Naive thymus-derived CD8-positive, alpha-beta T cell (primary cell): ENCODE results near the gene DMAC2. TPM values are rescaled to one million over a fixed set of nuclear protein-coding genes. Genes with fewer than 3 reads are reported as not detected.
"Not testable (repeated sequence)": the region's sequence is repeated elsewhere in the genome, so short reads cannot be mapped to it uniquely, and the experiment has no call there.

Experiments
- ATAC-seq, 2 donors: fragments of 150-1000 bp; cut with Tn5 transposase in 1 of 2; sonication (Bioruptor Pico), chemical (Tn5 transposase) in 1 of 2; 1 replicate in 1 of 2; 2 replicates in 1 of 2; pipeline ENCODE4 v1.10.0; 2021; ENCODE audit warnings: mild to moderate bottlenecking in 2 of 2, moderate library complexity in 2 of 2
- POLR2A ChIA-PET: fragments of 350-600 bp; sonication (Branson Sonifier 250); formaldehyde crosslinking; loops from one replicate; lab custom pipeline; 2021; ENCODE audit warnings: antibody characterized with exemption; lab: Charles Lee
- DNase-seq, 10 donors: peaks; one replicate each; pipeline versions ENCODE4 v3.0.0 to v3.0.0-alpha.2; 2020 to 2022
- H3K27ac Mint-ChIP-seq, 10 donors: one replicate each; pipeline ENCODE4 v1.8.0; 2020 to 2022; ENCODE audit warnings: mild to moderate bottlenecking in 10 of 10, mixed read lengths in 10 of 10, moderate library complexity in 4 of 10, inconsistent platforms in 1 of 10
- H3K27me3 Mint-ChIP-seq, 5 donors: one replicate each; pipeline ENCODE4 v1.8.0; 2021 to 2022; ENCODE audit warnings: mixed read lengths in 5 of 5
- H3K36me3 Mint-ChIP-seq, 3 donors: one replicate each; pipeline ENCODE4 v1.8.0; 2020 to 2022; ENCODE audit warnings: mixed read lengths in 3 of 3, mild to moderate bottlenecking in 2 of 3, inconsistent platforms in 1 of 3
- H3K4me1 Mint-ChIP-seq, 4 donors: one replicate each; pipeline ENCODE4 v1.8.0; 2021 to 2022; ENCODE audit warnings: mixed read lengths in 4 of 4
- H3K4me3 Mint-ChIP-seq, 10 donors: one replicate each; pipeline ENCODE4 v1.8.0; 2020 to 2022; ENCODE audit warnings: mild to moderate bottlenecking in 10 of 10, mixed read lengths in 10 of 10, moderate library complexity in 6 of 10, inconsistent platforms in 1 of 10
- H3K9me3 Mint-ChIP-seq, 9 donors: one replicate each; pipeline ENCODE4 v1.8.0; 2020 to 2022; ENCODE audit warnings: mixed read lengths in 9 of 9, mild to moderate bottlenecking in 3 of 9, inconsistent platforms in 1 of 9, moderate library complexity in 1 of 9
- polyA plus RNA-seq, 3 donors: library from polyadenylated mRNA; unstranded; fragments of 300-500 nt; fragmentation: Illumina TruSeq; gene quantifications; one replicate each; pipeline ENCODE4 v1.2.3, GENCODE V29; 2021
- total RNA-seq, 8 experiments: library from RNA in 2 of 8; stranded (reverse) in 2 of 8; gene quantifications; one replicate each; pipeline ENCODE4 v1.2.3 and lab custom pipeline; 2021 to 2026

Gene DMAC2
- total RNA-seq, result 10 to 100 TPM; 26.2 to 28.7 TPM
- 10 to 100 TPM; 50.6 to 53.7 (median 52.4) TPM for polyA plus RNA-seq
- 12.4 to 41.5 (median 23.6) reads per million in 6 experiments for total RNA-seq (lab: John Stamatoyannopoulos, UW)

GRCh38 chr19:41439441-41440222 lies at the start of gene DMAC2:
DMAC2 (minus strand) TSS chr19:41439912; CDS start chr19:41439899, 13 bp downstream.
- DNase-seq (peak; percentile 80 to 96 (median 90)), ATAC-seq (peak; percentile 98 to 99)
- POLR2A ChIA-PET, result interaction anchor here (0.6 to 2.2 kb wide), 14 partner anchors 8 to 1153 kb away, joined by 3 to 20 read pairs (median 6); partner anchors contain the start of genes B3GNT8, B9D2, CCDC97 and HNRNPUL1
- Mint-ChIP-seq H3K36me3 (peaks cover 0 to 23% (median 0%) of the 10 kb centered on the region in 3 donors), H3K9me3 (no peaks in the 10 kb centered on the region), H3K4me3 (peak within 1 kb of the TSS in 2 of 10 donors; percentile 24 to 29), H3K27ac (peak within 1 kb of the TSS in 6 of 10 donors; percentile 48 to 85 (median 74)), H3K27me3 (peaks cover 0 to 9% (median 0%) of the 10 kb centered on the region in 5 donors), H3K4me1 (peaks cover 8 to 23% (median 13%) of the 10 kb centered on the region in 4 donors)

DNA sequence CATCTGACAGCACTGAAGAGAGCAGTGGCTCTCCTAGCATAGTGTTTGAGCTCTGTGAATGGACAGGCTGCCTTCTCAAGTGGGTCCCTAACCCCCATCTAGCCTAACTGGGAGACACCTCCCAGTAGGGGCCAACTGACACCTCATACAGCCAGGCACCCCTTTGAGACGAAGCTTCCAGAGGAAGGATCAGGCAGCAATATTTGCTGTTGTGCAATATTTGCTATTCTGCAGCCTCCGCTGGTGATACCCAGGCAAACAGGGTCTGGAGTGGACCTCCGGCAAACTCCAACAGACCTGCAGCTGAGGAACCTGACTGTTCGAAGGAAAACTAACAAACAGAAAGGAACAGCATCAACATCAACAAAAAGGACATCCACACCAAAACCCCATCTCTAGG lies 47.2 kb upstream of the DMAC2 start:
- not testable (repeated sequence) for DNase-seq, ATAC-seq, H3K27ac Mint-ChIP-seq, H3K4me3 Mint-ChIP-seq, H3K4me1 Mint-ChIP-seq
- H3K27me3 Mint-ChIP-seq, result peaks cover 23 to 56% (median 40%) of the 10 kb centered on the region in 5 donors
- POLR2A ChIA-PET, result interaction anchor here (0.6 kb wide), 1 partner anchor 1519 kb away, joined by 4 read pairs; no protein-coding TSS in a partner anchor
- H3K36me3 Mint-ChIP-seq, result peaks cover 0 to 13% (median 4%) of the 10 kb centered on the region in 3 donors
- peaks cover 0 to 18% (median 8%) of the 10 kb centered on the region in 9 donors for H3K9me3 Mint-ChIP-seq

DNA sequence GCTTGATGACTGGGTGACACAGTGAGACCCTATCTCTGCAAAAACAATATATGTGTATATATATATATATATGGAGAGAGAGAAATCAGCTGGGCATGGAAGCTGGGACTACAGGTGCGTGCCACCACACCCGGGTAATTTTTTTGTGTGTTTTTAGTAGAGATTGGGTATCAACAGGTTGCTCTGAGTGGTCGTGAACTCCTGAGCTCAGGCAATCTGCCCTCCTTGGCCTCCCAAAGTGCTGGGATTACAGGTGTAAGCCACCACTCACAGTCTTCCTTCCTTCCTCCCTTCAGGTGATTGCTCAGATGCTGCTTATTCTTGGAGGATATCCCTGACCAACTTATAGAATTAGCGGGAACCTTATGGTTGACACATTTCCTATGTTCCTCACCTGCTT lies 45.1 kb upstream of the DMAC2 start:
- no peaks in the 10 kb centered on the region for H3K4me1 Mint-ChIP-seq
- no peak for ATAC-seq
- DNase-seq, result no peak
- H3K27ac Mint-ChIP-seq, result peak overlapping the region in 1 of 10 donors; percentile 45
- peaks cover 0 to 18% (median 8%) of the 10 kb centered on the region in 9 donors for H3K9me3 Mint-ChIP-seq
- H3K27me3 Mint-ChIP-seq, result peaks cover 26 to 76% (median 47%) of the 10 kb centered on the region in 5 donors
- H3K4me3 Mint-ChIP-seq, result no peak overlapping the region
- POLR2A ChIA-PET, result no interaction called here
- H3K36me3 Mint-ChIP-seq, result peaks cover 0 to 13% (median 4%) of the 10 kb centered on the region in 3 donors

DNA sequence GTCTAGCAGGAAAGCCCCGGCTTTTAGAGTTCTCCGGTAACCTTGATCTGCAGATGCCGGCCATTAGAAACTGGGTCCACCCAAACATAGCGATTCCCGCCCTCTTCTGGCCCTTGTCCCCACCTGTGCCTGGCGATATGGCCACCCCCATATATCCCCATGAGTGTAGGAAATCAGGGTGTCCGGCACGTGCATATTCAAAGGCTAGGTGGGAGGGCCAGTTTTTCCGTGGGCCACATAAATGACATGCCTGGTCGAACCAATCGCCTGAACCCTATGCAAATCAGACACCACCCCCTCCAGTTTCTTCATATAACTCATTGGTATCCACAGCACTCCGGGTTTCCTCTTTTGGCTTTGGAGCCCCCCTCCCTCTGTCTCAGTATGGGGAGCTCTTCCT lies 40.6 kb upstream of the DMAC2 start:
- Mint-ChIP-seq H3K4me3 (no peak overlapping the region), H3K36me3 (no peaks in the 10 kb centered on the region), H3K27ac (no peak overlapping the region), H3K27me3 (peaks cover 12 to 73% (median 36%) of the 10 kb centered on the region in 5 donors), H3K4me1 (peaks cover 0 to 8% (median under 1%) of the 10 kb centered on the region in 4 donors), H3K9me3 (peaks cover 0 to 2% (median 0%) of the 10 kb centered on the region in 9 donors)
- ATAC-seq (no peak), DNase-seq (no peak)
- POLR2A ChIA-PET, result no interaction called here

GRCh38 chr19:41479757-41480191 lies 40.1 kb upstream of the DMAC2 start:
- no peaks in the 10 kb centered on the region for H3K9me3 Mint-ChIP-seq
- ATAC-seq, result no peak
- H3K27ac Mint-ChIP-seq, result peak overlapping the region in 1 of 10 donors; percentile 51
- H3K4me3 Mint-ChIP-seq, result no peak overlapping the region
- DNase-seq, result no peak
- H3K27me3 Mint-ChIP-seq, result peaks cover 9 to 67% (median 32%) of the 10 kb centered on the region in 5 donors
- peaks cover 0 to 8% (median under 1%) of the 10 kb centered on the region in 4 donors for H3K4me1 Mint-ChIP-seq
- POLR2A ChIA-PET, result no interaction called here
- no peaks in the 10 kb centered on the region for H3K36me3 Mint-ChIP-seq

GRCh38 chr19:41478875-41479756 lies 39.4 kb upstream of the DMAC2 start:
- Mint-ChIP-seq H3K4me1 (peaks cover 0 to 8% (median under 1%) of the 10 kb centered on the region in 4 donors), H3K9me3 (no peaks in the 10 kb centered on the region), H3K4me3 (no peak overlapping the region), H3K27me3 (peaks cover 7 to 61% (median 30%) of the 10 kb centered on the region in 5 donors), H3K36me3 (no peaks in the 10 kb centered on the region), H3K27ac (no peak overlapping the region)
- no peak for ATAC-seq
- POLR2A ChIA-PET, result no interaction called here
- no peak for DNase-seq

DNA sequence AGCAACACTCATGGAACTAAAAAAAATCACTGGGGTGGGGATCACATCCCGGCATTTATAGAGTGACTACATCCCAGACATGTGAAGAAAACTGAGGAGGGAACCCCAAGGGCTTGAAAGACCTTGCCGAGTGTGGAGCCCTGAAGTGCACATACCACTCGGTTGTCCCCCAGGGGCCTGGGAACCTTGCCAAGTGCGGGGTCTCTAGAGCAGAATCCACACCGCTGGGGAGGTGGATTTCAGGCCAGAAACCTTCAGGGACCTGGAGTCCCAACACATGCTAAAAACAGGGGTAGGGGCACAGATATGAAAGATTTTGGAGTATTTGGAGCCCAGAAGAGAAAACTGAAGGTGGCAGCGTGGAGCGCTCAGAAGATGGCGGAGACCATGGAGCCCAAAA lies 38.5 kb upstream of the DMAC2 start:
- no peak for DNase-seq
- POLR2A ChIA-PET, result no interaction called here
- peaks cover 0 to 6% (median 0%) of the 10 kb centered on the region in 9 donors for H3K9me3 Mint-ChIP-seq
- no peak overlapping the region for H3K27ac Mint-ChIP-seq
- H3K27me3 Mint-ChIP-seq, result peaks cover 10 to 63% (median 33%) of the 10 kb centered on the region in 5 donors
- ATAC-seq, result no peak
- H3K36me3 Mint-ChIP-seq, result peaks cover 0 to 5% (median 0%) of the 10 kb centered on the region in 3 donors
- H3K4me3 Mint-ChIP-seq, result no peak overlapping the region
- peaks cover 0 to 8% (median under 1%) of the 10 kb centered on the region in 4 donors for H3K4me1 Mint-ChIP-seq

DNA sequence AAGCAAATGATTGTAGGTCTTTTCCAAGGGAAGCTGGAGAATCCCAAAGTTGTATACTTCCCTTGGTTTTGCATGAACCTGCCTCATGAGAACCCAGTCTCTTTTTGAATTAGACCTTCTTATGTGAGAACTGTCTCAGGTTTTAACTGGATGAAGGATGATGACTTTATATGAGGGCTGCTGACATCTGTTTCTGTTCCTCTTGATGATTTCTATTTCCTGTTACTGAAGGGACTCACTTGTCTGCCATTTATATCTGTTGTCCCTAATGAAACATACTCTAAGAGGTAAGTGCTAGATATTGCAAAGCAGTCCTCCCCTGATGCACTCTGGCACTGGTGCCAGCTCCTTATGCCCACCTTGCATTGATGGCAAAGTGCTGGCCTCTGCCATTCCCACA lies 36.9 kb upstream of the DMAC2 start:
- POLR2A ChIA-PET, result no interaction called here
- H3K36me3 Mint-ChIP-seq, result peaks cover 0 to 12% (median 0%) of the 10 kb centered on the region in 3 donors
- DNase-seq (no peak), ATAC-seq (no peak)
- H3K27ac Mint-ChIP-seq, result no peak overlapping the region
- peaks cover 0 to 8% (median under 1%) of the 10 kb centered on the region in 4 donors for H3K4me1 Mint-ChIP-seq
- H3K9me3 Mint-ChIP-seq, result peaks cover 0 to 13% (median 3%) of the 10 kb centered on the region in 9 donors
- H3K4me3 Mint-ChIP-seq, result no peak overlapping the region
- peaks cover 23 to 63% (median 39%) of the 10 kb centered on the region in 5 donors for H3K27me3 Mint-ChIP-seq

GRCh38 chr19:41463257-41464256 lies 23.8 kb upstream of the DMAC2 start:
- not testable (repeated sequence) for H3K36me3 Mint-ChIP-seq, ATAC-seq, H3K9me3 Mint-ChIP-seq
- DNase-seq, result peak in 1 of 10 donors; percentile 12
- POLR2A ChIA-PET, result interaction anchor here (0.6 kb wide), 1 partner anchor 843 kb away, joined by 8 read pairs; no protein-coding TSS in a partner anchor
- peak overlapping the region in 4 of 10 donors; percentile 3 to 54 (median 42) for H3K27ac Mint-ChIP-seq
- peaks cover 23 to 81% (median 34%) of the 10 kb centered on the region in 5 donors for H3K27me3 Mint-ChIP-seq
- H3K4me3 Mint-ChIP-seq, result peak overlapping the region in 2 of 10 donors; percentile 18 to 52
- H3K4me1 Mint-ChIP-seq, result peaks cover 0 to 14% (median 4%) of the 10 kb centered on the region in 4 donors

GRCh38 chr19:41462497-41462896 lies 22.8 kb upstream of the DMAC2 start:
- ATAC-seq (no peak), DNase-seq (no peak)
- Mint-ChIP-seq H3K36me3 (no peaks in the 10 kb centered on the region), H3K27ac (no peak overlapping the region), H3K4me1 (peaks cover 4 to 19% (median 11%) of the 10 kb centered on the region in 4 donors), H3K4me3 (no peak overlapping the region), H3K9me3 (no peaks in the 10 kb centered on the region), H3K27me3 (peaks cover 18 to 71% (median 28%) of the 10 kb centered on the region in 5 donors)
- POLR2A ChIA-PET, result no interaction called here

DNA sequence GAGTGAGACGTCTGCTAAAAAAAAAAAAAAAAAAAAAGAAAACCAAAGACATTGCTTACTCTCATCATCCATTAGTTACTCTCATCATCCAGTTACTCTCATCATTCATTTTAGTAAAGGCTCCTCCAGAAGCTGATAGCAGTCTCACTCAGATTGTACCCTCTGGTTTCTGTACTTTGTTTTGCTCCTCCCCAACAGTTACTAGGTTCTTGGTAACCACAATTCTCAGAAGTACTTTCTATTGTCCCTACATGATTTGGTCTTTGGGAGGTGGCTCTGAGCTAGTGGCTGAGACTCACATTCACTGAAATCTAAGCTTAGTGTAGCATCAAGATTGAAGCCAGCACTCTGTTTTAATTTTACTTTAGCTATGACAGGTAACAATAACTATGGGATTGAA lies 17.5 kb upstream of the DMAC2 start:
- POLR2A ChIA-PET, result interaction anchor here (1.3 to 1.4 kb wide), 2 partner anchors 10 to 107 kb away, joined by 3 to 4 read pairs; no protein-coding TSS in a partner anchor
- Mint-ChIP-seq H3K4me1 (peaks cover 9 to 24% (median 17%) of the 10 kb centered on the region in 4 donors), H3K27ac (peak overlapping the region in 8 of 10 donors; percentile 16 to 91 (median 52)), H3K9me3 (no peaks in the 10 kb centered on the region), H3K36me3 (no peaks in the 10 kb centered on the region), H3K27me3 (peaks cover 0 to 28% (median 3%) of the 10 kb centered on the region in 5 donors), H3K4me3 (peak overlapping the region in 4 of 10 donors; percentile 5 to 71 (median 56))
- peak; percentile 98 to 99 for ATAC-seq
- DNase-seq, result peak in 3 of 10 donors; percentile 6 to 67 (median 56)
